Keratinocyte (primary cell): ENCODE data around the gene GRAMD2B. TPM values are rescaled to one million over a fixed set of nuclear protein-coding genes. Genes with fewer than 3 reads are reported as not detected.

ENCODE experiments used
- DNase-seq: peaks from one replicate; pipeline ENCODE4 v3.0.0-alpha.2; 2011; ENCODE audit warnings: low read depth, missing footprints, low spot score
- FAIRE-seq: peaks from 2 replicates; lab custom pipeline; 2011; peaks lifted over from hg19 to GRCh38; lab: Jason Lieb, UNC
- H2AFZ ChIP-seq: 2 replicates; pipeline ENCODE4 v1.6.0; 2012; ENCODE audit warnings: low read length, control low read depth, inconsistent platforms; ENCODE audit not compliant: control insufficient read depth
- H3K27ac ChIP-seq: 2 replicates; pipeline ENCODE4 v1.5.1; 2011; ENCODE audit warnings: low read length; ENCODE audit not compliant: control insufficient read depth, insufficient read depth
- H3K27me3 ChIP-seq: 3 replicates; pipeline ENCODE4 v1.6.0; 2011; ENCODE audit warnings: low read length; ENCODE audit not compliant: control insufficient read depth, insufficient read depth; ENCODE audit errors: extremely low read depth
- H3K36me3 ChIP-seq, 2 experiments: 2 replicates in 1 of 2; 3 replicates in 1 of 2; pipeline ENCODE4 v1.5.1; 2011; ENCODE audit warnings: low read length in 2 of 2, mild to moderate bottlenecking in 1 of 2; ENCODE audit not compliant: control insufficient read depth in 2 of 2, insufficient read depth in 2 of 2; ENCODE audit errors: extremely low read depth in 1 of 2
- H3K4me1 ChIP-seq: 3 replicates; pipeline ENCODE4 v1.5.1; 2011; ENCODE audit warnings: low read length; ENCODE audit not compliant: control insufficient read depth, insufficient read depth; ENCODE audit errors: extremely low read depth
- H3K4me2 ChIP-seq: 3 replicates; pipeline ENCODE4 v1.6.0; 2011; ENCODE audit warnings: low read depth, low read length; ENCODE audit not compliant: control insufficient read depth, insufficient read depth; ENCODE audit errors: extremely low read depth
- H3K4me3 ChIP-seq, 3 experiments: fragments of 200-600 bp in 1 of 3; sonication (generic) in 1 of 3; 2 replicates in 2 of 3; 3 replicates in 1 of 3; pipeline ENCODE4 v1.5.1; 2011 to 2016; ENCODE audit warnings: low read length in 3 of 3, mild to moderate bottlenecking in 3 of 3, control low read depth in 2 of 3, inconsistent platforms in 1 of 3, low read depth in 1 of 3, mixed read lengths in 1 of 3, mixed run types in 1 of 3, moderate library complexity in 1 of 3; ENCODE audit not compliant: control insufficient read depth in 2 of 3, insufficient read depth in 2 of 3; ENCODE audit errors: extremely low read depth in 1 of 3
- H3K79me2 ChIP-seq: 2 replicates; pipeline ENCODE4 v1.6.0; 2012; ENCODE audit warnings: low read length; ENCODE audit not compliant: control insufficient read depth, insufficient read depth
- H3K9ac ChIP-seq: 3 replicates; pipeline ENCODE4 v1.6.0; 2011; ENCODE audit warnings: low read length; ENCODE audit not compliant: control insufficient read depth, insufficient read depth; ENCODE audit errors: extremely low read depth
- H3K9me1 ChIP-seq: 3 replicates; pipeline ENCODE4 v1.6.0; 2011; ENCODE audit warnings: low read length; ENCODE audit not compliant: control insufficient read depth, insufficient read depth; ENCODE audit errors: extremely low read depth
- H3K9me3 ChIP-seq: 2 replicates; pipeline ENCODE4 v1.5.1; 2012; ENCODE audit warnings: low read depth, low read length; ENCODE audit not compliant: control insufficient read depth
- H4K20me1 ChIP-seq: 3 replicates; pipeline ENCODE4 v1.6.0; 2011; ENCODE audit warnings: low read length; ENCODE audit not compliant: control insufficient read depth, insufficient read depth; ENCODE audit errors: extremely low read depth
- EZH2 ChIP-seq: IDR thresholded peaks from one replicate; pipeline ENCODE4 v1.6.1; 2012; ENCODE audit warnings: inconsistent platforms, mild to moderate bottlenecking, low read length, moderate library complexity
- dilution Hi-C: fragments of 300-500 bp; cut with MboI; formaldehyde crosslinking; loops from one replicate; pipeline ENCODE4 v1.7.0; 2020; ENCODE audit warnings: low sequenced_read_pairs; ENCODE audit not compliant: extremely low pct_ligation_motif_present
- polyA plus RNA-seq, 5 experiments: library from polyadenylated mRNA; depleted of rRNA in 3 of 5; stranded (reverse) in 3 of 5; stranded (forward) in 1 of 5; unstranded in 1 of 5; fragments of >200 nt; gene quantifications; 1 replicate in 1 of 5; 2 replicates in 3 of 5; 3 replicates in 1 of 5; pipeline versions ENCODE4 v1.2.1 to v1.2.3, GENCODE V29; 2011 to 2012; ENCODE audit warnings: missing spikeins in 2 of 5, low read depth in 1 of 5, low replicate concordance in 1 of 5
- TF ChIP-seq, protein P1 (sequence below), 3 experiments: IDR thresholded peaks in 1 of 3; conservative IDR thresholded peaks in 1 of 3; optimal IDR thresholded peaks in 1 of 3; 2 replicates in 2 of 3; 3 replicates in 1 of 3; pipeline versions ENCODE3 to v1.5.1; 2011; ENCODE audit warnings: low read length in 3 of 3, mild to moderate bottlenecking in 3 of 3, moderate library complexity in 2 of 3, control low read depth in 1 of 3, inconsistent platforms in 1 of 3; ENCODE audit not compliant: insufficient read depth in 2 of 3; ENCODE audit errors: extremely low read depth in 1 of 3

The GRAMD2B gene
- polyA plus RNA-seq, 1 donor (not counting 4 experiments of a cell fraction or from before 2014, with no cell fraction given) = 45.9 TPM

DNA sequence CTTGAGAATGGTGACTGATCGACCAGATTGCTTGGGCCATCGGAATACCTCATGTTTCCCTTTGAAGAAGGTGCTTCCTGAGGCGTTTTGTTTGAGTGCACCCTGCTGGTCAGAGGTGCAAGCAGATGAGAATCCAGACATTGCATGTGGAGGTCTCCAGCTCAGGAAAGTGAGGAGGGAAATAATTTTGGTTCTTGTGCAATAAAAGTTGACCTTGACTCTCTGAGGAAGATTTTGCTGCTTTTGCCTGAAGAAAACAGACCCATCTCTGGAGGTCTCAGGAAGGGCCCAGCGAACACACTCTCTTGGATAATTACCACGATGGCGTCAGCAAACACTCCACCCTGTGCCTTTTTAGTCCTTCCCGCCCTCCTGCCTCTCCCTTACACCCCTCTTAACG is 69.7 kb downstream of the GRAMD2B start:
- no peak overlapping the region for H3K27ac ChIP-seq
- no peak overlapping the region for H3K4me3 ChIP-seq
- dilution Hi-C loops = no loop called here
- no peak for TF ChIP-seq EZH2
- TF ChIP-seq, protein P1, sequence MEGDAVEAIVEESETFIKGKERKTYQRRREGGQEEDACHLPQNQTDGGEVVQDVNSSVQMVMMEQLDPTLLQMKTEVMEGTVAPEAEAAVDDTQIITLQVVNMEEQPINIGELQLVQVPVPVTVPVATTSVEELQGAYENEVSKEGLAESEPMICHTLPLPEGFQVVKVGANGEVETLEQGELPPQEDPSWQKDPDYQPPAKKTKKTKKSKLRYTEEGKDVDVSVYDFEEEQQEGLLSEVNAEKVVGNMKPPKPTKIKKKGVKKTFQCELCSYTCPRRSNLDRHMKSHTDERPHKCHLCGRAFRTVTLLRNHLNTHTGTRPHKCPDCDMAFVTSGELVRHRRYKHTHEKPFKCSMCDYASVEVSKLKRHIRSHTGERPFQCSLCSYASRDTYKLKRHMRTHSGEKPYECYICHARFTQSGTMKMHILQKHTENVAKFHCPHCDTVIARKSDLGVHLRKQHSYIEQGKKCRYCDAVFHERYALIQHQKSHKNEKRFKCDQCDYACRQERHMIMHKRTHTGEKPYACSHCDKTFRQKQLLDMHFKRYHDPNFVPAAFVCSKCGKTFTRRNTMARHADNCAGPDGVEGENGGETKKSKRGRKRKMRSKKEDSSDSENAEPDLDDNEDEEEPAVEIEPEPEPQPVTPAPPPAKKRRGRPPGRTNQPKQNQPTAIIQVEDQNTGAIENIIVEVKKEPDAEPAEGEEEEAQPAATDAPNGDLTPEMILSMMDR (optimal IDR thresholded peaks at IDR 0.05 in 1 of 3, IDR thresholded peaks at IDR 0.05 in 1 of 3, conservative IDR thresholded peaks at IDR 0.05 in 1 of 3; ENCODE audit: extremely low read depth in 1 of 3, insufficient read depth in 2 of 3, low read length in 3 of 3) = peak in 2 of 3 experiments; percentile 23 to 48
- H4K20me1 ChIP-seq = no peaks in the 10 kb centered on the region
- no peak overlapping the region for H2AFZ ChIP-seq
- no peaks in the 10 kb centered on the region for H3K9me3 ChIP-seq
- DNase-seq = no peak
- no peaks in the 10 kb centered on the region for H3K79me2 ChIP-seq
- FAIRE-seq = no peak
- no peaks in the 10 kb centered on the region for H3K9me1 ChIP-seq
- H3K9ac ChIP-seq = no peak overlapping the region
- no peak overlapping the region for H3K4me2 ChIP-seq
- H3K4me1 ChIP-seq = peaks cover 6% of the 10 kb centered on the region
- H3K27me3 ChIP-seq = no peaks in the 10 kb centered on the region
- H3K36me3 ChIP-seq = peaks cover 25 to 32% of the 10 kb centered on the region in 2 experiments

DNA sequence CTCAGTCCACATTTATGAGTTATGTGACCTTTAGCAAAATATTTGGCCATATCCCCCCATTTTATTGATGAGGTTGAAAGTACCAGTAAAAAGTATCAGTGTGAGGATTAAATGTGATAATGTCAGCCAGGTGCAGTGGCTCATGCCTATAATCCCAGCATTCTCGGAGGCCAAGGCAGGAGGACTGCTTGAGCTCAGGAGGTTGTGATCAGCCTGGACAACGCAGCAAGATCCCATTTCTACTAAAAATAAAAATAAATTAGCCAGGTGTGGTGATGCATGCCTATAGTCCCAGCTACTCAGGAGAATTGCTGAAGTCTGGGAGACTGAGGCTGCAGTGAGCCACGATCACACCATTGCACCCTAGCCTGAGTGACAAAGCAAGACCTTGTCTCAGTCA is 71.2 kb downstream of the GRAMD2B start:
- Histone ChIP-seq H3K9me3 (no peaks in the 10 kb centered on the region), H3K9ac (no peak overlapping the region), H3K79me2 (no peaks in the 10 kb centered on the region), H2AFZ (no peak overlapping the region), H3K36me3 (peaks cover 15 to 24% of the 10 kb centered on the region in 2 experiments), H4K20me1 (no peaks in the 10 kb centered on the region), H3K27ac (no peak overlapping the region), H3K9me1 (no peaks in the 10 kb centered on the region), H3K4me3 (no peak overlapping the region), H3K27me3 (no peaks in the 10 kb centered on the region), H3K4me2 (no peak overlapping the region), H3K4me1 (peaks cover 8% of the 10 kb centered on the region)
- DNase-seq = no peak
- no peak for TF ChIP-seq EZH2
- TF ChIP-seq, protein P1 (optimal IDR thresholded peaks at IDR 0.05 in 1 of 3, IDR thresholded peaks at IDR 0.05 in 1 of 3, conservative IDR thresholded peaks at IDR 0.05 in 1 of 3; ENCODE audit: extremely low read depth in 1 of 3, insufficient read depth in 2 of 3, low read length in 3 of 3) = no peak
- no peak for FAIRE-seq
- dilution Hi-C loops = no loop called here
